ENCODE data around the gene MAFF. TPM values are rescaled to one million over a fixed set of nuclear protein-coding genes. Genes with fewer than 3 reads are reported as not detected.

Gene MAFF
- total RNA-seq, 1 experiment from 2014 or later: 6.4 TPM

GRCh38 chr22:38212442-38212841 lies 10.6 kb downstream of the MAFF start:
- no peaks in the 10 kb centered on the region for H3K27me3 ChIP-seq (ENCODE audit: control insufficient read depth, insufficient read depth, low read length)
- ChIA-PET CTCF (interaction anchor here (0.6 kb wide), 1 partner anchor 606 kb away, joined by 3 read pairs; no protein-coding TSS in a partner anchor), POLR2A (no interaction called here)
- DNase-seq (ENCODE audit: low read depth, low spot score) (no peak), ATAC-seq (no peak)
- H3K27ac ChIP-seq (ENCODE audit: low read length): no peak overlapping the region
- no peaks in the 10 kb centered on the region for H3K9me3 ChIP-seq (ENCODE audit: control insufficient read depth, insufficient read depth, low read depth, low read length)
- in situ Hi-C loops (cut with HindIII; ENCODE audit: low pct_unique_long_range_greater_than_20kb, low sequenced_read_pairs) (no loop called here), intact Hi-C loops (cut with micrococcal nuclease; ENCODE audit: unreplicated experiment) (no loop called here)
- BruUV-seq (replicated peaks): no TSS peak
- H3K4me3 ChIP-seq (ENCODE audit: low read depth in 2 of 2, low read length in 2 of 2): no peak overlapping the region
- no peak for TF ChIP-seq CTCF (IDR thresholded peaks at IDR 0.05)
- no peak for TF ChIP-seq TCF7L2 (IDR thresholded peaks at IDR 0.05; ENCODE audit: low read depth, low read length)
- TF ChIP-seq SIN3A (IDR thresholded peaks at IDR 0.05; ENCODE audit: borderline replicate concordance, insufficient read depth, low read depth, low read length): no peak
- TF ChIP-seq POLR2AphosphoS5 (IDR thresholded peaks at IDR 0.05; ENCODE audit: low read depth, low read length): no peak
- no peak for TF ChIP-seq REST (IDR thresholded peaks at IDR 0.05; ENCODE audit: insufficient read depth in 1 of 2, low read depth in 2 of 2, low read length in 1 of 2)
- H3K36me3 ChIP-seq (ENCODE audit: control insufficient read depth, insufficient read depth, low read length): no peaks in the 10 kb centered on the region
- no peaks in the 10 kb centered on the region; the same call in 1 of the 2 replicates for H3K4me1 ChIP-seq (ENCODE audit: control insufficient read depth, insufficient read depth, low read length)

- DNase-seq (ENCODE audit: low read depth, low spot score): no peak
- Histone ChIP-seq H3K27ac (ENCODE audit: low read length) (no peak overlapping the region), H3K9me3 (ENCODE audit: control insufficient read depth, insufficient read depth, low read depth, low read length) (no peaks in the 10 kb centered on the region), H3K36me3 (ENCODE audit: control insufficient read depth, insufficient read depth, low read length) (no peaks in the 10 kb centered on the region), H3K4me3 (ENCODE audit: low read depth in 2 of 2, low read length in 2 of 2) (no peak overlapping the region), H3K4me1 (ENCODE audit: control insufficient read depth, insufficient read depth, low read length) (peaks cover 8% of the 10 kb centered on the region), H3K27me3 (ENCODE audit: control insufficient read depth, insufficient read depth, low read length) (no peaks in the 10 kb centered on the region)
- no TSS peak for BruUV-seq (replicated peaks)
- intact Hi-C loops (cut with micrococcal nuclease; ENCODE audit: unreplicated experiment): no loop called here
- ChIA-PET POLR2A (no interaction called here), CTCF (no interaction called here)
- no peak for ATAC-seq
- TF ChIP-seq SIN3A (IDR thresholded peaks at IDR 0.05; ENCODE audit: borderline replicate concordance, insufficient read depth, low read depth, low read length) (no peak), TCF7L2 (IDR thresholded peaks at IDR 0.05; ENCODE audit: low read depth, low read length) (no peak), REST (IDR thresholded peaks at IDR 0.05; ENCODE audit: insufficient read depth in 1 of 2, low read depth in 2 of 2, low read length in 1 of 2) (no peak), CTCF (IDR thresholded peaks at IDR 0.05) (no peak), POLR2AphosphoS5 (IDR thresholded peaks at IDR 0.05; ENCODE audit: low read depth, low read length) (no peak)
- in situ Hi-C loops (cut with HindIII; ENCODE audit: low pct_unique_long_range_greater_than_20kb, low sequenced_read_pairs): no loop called here
Measured at GRCh38 chr22:38213319-38213989, 11.7 kb downstream of the MAFF start.

All from Panc1 (cell line).